IPS DF 6.9 (cell line): ENCODE data around the gene LCN1.
A peak's percentile ranks its signal among the peaks of the same experiment; 100 is the strongest.

Experiments used
- DNase-seq: peaks from one replicate; pipeline ENCODE4 v3.0.0-alpha.2; 2013; ENCODE audit warnings: low read depth, low spot score
- H3K27ac ChIP-seq: one replicate; pipeline ENCODE4 v1.5.1; 2013; ENCODE audit warnings: low read length, control low read depth
- H3K27me3 ChIP-seq: 2 replicates; pipeline ENCODE4 v1.6.1; 2013; ENCODE audit warnings: mild to moderate bottlenecking, low read length; ENCODE audit not compliant: control insufficient read depth, insufficient read depth
- H3K36me3 ChIP-seq: 2 replicates; pipeline ENCODE4 v1.6.1; 2013; ENCODE audit warnings: low read length; ENCODE audit not compliant: control insufficient read depth, insufficient read depth
- H3K4me1 ChIP-seq: 2 replicates; pipeline ENCODE4 v1.6.1; 2013; ENCODE audit warnings: low read length; ENCODE audit not compliant: control insufficient read depth, insufficient read depth
- H3K4me3 ChIP-seq: 2 replicates; pipeline ENCODE4 v1.5.1; 2013; ENCODE audit warnings: mild to moderate bottlenecking, low read length
- H3K9me3 ChIP-seq: 2 replicates; pipeline ENCODE4 v1.6.1; 2013; ENCODE audit warnings: low read length, inconsistent platforms; ENCODE audit not compliant: control insufficient read depth, insufficient read depth
- WGBS: extraction: QIAGEN DNeasy Blood & Tissue Kit; methylation state at CpG from one replicate; pipeline ENCODE4 v1.1.7; 2013; ENCODE audit warnings: mixed read lengths, missing lambda C conversion rate; ENCODE audit not compliant: insufficient read length, insufficient coverage; 5-methylcytosine and 5-hydroxymethylcytosine counted together

LCN1 gene

GRCh38 chr9:135500525-135501260, 20.5 kb upstream of the LCN1 start, which contains the start of gene MRPS2:
Gene MRPS2 (plus strand): TSS chr9:135500682. CDS start chr9:135500711, 29 bp downstream.
- no CpG with 5 or more reads among the region's 92 CpGs for WGBS
- no peak within 1 kb of the TSS for H3K27ac ChIP-seq
- DNase-seq: peak; percentile 61

GRCh38 chr9:135501261-135502167, 19.7 kb upstream of the LCN1 start:
- H3K27ac ChIP-seq: no peak overlapping the region
- no CpG with 5 or more reads among the region's 38 CpGs for WGBS
- H3K4me1 ChIP-seq: peaks cover under 1% of the 10 kb centered on the region; the same call in 1 of the 2 replicates
- no peaks in the 10 kb centered on the region for H3K9me3 ChIP-seq
- peak overlapping the region; percentile 91 for H3K4me3 ChIP-seq
- H3K36me3 ChIP-seq: peaks cover 24% of the 10 kb centered on the region
- H3K27me3 ChIP-seq: no peaks in the 10 kb centered on the region
- no peak for DNase-seq

More at GRCh38 chr9:135500525-135501260, 20.5 kb upstream of the LCN1 start, which contains the start of gene MRPS2:
- H3K9me3 ChIP-seq: no peaks in the 10 kb centered on the region
- peaks cover 24% of the 10 kb centered on the region for H3K36me3 ChIP-seq
- peak within 1 kb of the TSS; percentile 91 for H3K4me3 ChIP-seq
- H3K4me1 ChIP-seq: no peaks in the 10 kb centered on the region
- H3K27me3 ChIP-seq: no peaks in the 10 kb centered on the region

DNA sequence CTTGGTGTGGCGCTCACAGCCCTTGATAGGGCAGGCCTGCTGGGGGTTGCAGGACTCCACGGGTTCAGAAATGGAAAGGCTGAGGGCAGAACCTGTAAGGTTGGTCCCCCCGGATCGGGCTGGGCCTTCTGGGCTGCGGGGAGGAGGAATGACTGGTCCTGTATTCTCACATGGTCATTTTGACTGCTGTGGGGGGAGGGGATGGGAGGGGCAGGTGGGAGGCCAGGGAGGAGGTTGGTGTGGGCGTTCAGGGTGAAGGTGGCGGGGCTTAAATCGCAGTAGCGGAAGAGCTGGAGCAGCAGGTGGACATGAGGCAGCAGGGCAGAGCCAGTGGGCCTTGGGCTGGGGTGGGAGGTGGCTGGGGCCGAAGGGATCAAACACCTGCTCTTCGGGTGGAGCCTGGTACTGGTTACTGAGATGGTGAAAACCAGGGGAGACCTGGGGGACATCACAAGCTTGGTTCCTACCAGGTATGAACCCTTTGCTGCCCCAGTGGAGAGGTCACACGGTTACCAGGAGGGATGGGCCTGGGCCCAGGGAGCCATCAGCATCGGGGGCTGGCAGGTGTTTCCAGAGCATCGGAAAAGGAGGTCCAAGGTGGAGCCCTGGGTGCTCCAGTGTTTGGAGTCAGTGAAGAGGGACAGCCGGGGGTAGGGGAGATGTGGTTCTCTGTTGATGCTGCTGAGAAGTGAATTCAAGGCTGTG, 18.9 kb upstream of the LCN1 start:
- DNase-seq: no peak
- Histone ChIP-seq H3K27ac (no peak overlapping the region), H3K36me3 (peaks cover 24% of the 10 kb centered on the region), H3K4me1 (peaks cover 1% of the 10 kb centered on the region; the same call in 1 of the 2 replicates), H3K4me3 (no peak overlapping the region), H3K9me3 (no peaks in the 10 kb centered on the region), H3K27me3 (no peaks in the 10 kb centered on the region)
- WGBS: no CpG with 5 or more reads among the region's 15 CpGs

- no CpG with 5 or more reads among the region's 16 CpGs for WGBS
- H3K4me1 ChIP-seq: peaks cover 1% of the 10 kb centered on the region; the same call in 1 of the 2 replicates
- peaks cover 24% of the 10 kb centered on the region for H3K36me3 ChIP-seq
- H3K27ac ChIP-seq: no peak overlapping the region
- no peak overlapping the region for H3K4me3 ChIP-seq
- no peak for DNase-seq
- H3K27me3 ChIP-seq: no peaks in the 10 kb centered on the region
- no peaks in the 10 kb centered on the region for H3K9me3 ChIP-seq
These were observed 18.3 kb upstream of the LCN1 start for GRCh38 chr9:135502873-135503321.

DNA sequence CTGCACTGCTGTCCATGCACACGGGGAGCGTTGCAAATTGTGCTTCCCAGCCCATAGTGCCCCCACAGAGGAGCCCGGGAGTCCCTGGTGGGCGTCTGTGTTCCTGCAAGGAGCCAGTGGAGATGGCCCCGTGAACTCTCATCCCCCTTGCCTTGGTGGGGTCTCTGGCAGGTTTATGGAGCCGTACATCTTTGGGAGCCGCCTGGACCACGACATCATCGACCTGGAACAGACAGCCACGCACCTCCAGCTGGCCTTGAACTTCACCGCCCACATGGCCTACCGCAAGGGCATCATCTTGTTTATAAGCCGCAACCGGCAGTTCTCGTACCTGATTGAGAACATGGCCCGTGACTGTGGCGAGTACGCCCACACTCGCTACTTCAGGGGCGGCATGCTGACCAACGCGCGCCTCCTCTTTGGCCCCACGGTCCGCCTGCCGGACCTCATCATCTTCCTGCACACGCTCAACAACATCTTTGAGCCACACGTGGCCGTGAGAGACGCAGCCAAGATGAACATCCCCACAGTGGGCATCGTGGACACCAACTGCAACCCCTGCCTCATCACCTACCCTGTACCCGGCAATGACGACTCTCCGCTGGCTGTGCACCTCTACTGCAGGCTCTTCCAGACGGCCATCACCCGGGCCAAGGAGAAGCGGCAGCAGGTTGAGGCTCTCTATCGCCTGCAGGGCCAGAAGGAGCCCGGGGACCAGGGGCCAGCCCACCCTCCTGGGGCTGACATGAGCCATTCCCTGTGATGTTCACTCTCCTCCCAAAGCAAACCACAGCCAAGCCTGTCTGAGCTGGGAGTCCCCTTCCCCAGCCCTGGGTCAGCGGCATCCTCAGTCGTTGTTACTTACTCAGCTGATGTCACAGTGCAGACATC, 17.6 kb upstream of the LCN1 start:
- H3K36me3 ChIP-seq: peaks cover 24% of the 10 kb centered on the region
- no peak for DNase-seq
- no CpG with 5 or more reads among the region's 41 CpGs for WGBS
- no peaks in the 10 kb centered on the region for H3K9me3 ChIP-seq
- peaks cover 1% of the 10 kb centered on the region; the same call in 1 of the 2 replicates for H3K4me1 ChIP-seq
- H3K27ac ChIP-seq: no peak overlapping the region
- H3K4me3 ChIP-seq: no peak overlapping the region
- no peaks in the 10 kb centered on the region for H3K27me3 ChIP-seq

- no peak for DNase-seq
- Histone ChIP-seq H3K9me3 (no peaks in the 10 kb centered on the region), H3K36me3 (peaks cover 24% of the 10 kb centered on the region), H3K27me3 (no peaks in the 10 kb centered on the region), H3K4me3 (no peak overlapping the region), H3K27ac (no peak overlapping the region), H3K4me1 (peaks cover 1% of the 10 kb centered on the region; the same call in 1 of the 2 replicates)
- no CpG with 5 or more reads among the region's 21 CpGs for WGBS
These were observed 16.7 kb upstream of the LCN1 start for GRCh38 chr9:135504262-135505243.

DNA sequence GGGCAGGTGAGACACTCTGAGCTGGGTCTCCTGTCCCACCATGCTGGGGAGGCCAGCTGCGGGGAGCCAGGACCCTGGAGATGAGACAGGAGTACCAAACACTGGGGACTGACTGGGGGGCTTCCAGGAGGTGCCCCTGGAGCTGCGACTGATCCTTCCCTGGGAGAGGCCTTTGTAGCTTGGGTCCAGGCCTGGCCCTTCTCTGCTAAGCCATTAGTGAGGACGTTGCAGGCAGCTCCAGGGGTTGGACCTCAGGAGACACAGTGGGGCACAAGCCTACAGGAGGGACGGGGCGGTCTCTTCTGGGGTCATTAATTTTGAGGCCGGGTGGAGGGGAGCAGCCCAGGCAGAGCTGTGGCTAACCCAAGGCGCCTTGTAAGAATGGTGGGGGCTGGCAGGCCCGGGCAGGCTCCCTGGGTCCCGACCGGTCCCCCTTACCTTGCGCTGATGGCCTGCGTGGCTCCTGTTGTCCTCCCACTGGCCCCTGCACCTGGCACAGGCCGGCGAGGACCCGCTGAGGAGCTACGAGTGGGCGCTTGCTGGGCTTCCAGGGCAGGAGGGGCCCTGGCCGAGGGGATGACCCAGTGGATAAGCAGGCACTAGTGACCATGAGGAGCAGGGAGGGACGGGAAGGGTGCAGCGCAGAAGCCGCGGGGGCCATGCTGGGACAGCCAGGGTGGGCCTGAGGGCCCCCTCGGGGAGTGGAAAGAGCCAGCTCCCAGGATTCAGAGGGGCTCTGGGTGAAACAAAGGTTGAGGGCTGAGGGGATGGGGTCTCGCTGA, 15.6 kb upstream of the LCN1 start:
- no CpG with 5 or more reads among the region's 24 CpGs for WGBS
- DNase-seq: no peak
- Histone ChIP-seq H3K27me3 (no peaks in the 10 kb centered on the region), H3K36me3 (peaks cover 24% of the 10 kb centered on the region), H3K4me1 (peaks cover 1% of the 10 kb centered on the region; the same call in 1 of the 2 replicates), H3K4me3 (no peak overlapping the region), H3K27ac (no peak overlapping the region), H3K9me3 (no peaks in the 10 kb centered on the region)

DNA sequence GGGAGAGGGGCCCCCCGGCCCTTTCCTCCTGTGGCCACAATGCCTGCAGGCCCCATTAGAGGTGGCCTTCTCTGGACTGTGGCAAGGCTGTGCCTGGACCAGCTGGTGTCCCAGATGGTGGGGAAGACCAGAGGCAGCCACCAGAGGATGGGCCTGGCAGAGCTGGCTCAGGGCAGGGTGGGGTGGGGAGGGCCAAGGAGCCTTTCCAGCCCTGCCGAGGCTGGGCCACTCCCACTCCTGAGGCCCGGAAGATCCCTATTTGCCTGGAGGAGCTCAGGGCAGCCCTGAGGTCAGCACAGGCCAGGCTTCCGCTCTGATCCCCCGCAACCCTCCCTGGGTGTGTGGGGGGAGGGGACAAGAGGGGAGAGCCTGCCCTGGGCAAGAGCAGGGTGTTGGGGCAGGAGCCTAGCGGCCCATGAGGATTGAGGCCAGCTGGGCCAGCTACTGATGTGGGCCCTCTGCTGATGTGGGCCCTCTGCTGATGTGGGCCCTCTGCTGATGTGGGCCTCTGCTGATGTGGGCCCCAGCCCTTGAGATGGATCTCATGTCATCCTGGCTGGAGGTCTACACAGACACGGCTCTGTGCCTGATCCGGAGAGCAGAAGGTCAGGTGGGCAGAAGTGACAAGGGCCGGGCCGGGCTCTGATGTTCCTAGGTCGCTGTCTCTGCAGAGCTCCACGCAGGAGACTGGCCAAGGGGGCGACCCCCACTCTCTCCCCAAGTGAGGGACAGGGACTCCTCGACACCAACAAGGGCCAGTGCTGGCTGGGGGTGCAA, 14.7 kb upstream of the LCN1 start:
- Histone ChIP-seq H3K9me3 (no peaks in the 10 kb centered on the region), H3K36me3 (peaks cover 24% of the 10 kb centered on the region), H3K4me3 (no peak overlapping the region), H3K27ac (no peak overlapping the region), H3K27me3 (no peaks in the 10 kb centered on the region), H3K4me1 (peaks cover 1% of the 10 kb centered on the region; the same call in 1 of the 2 replicates)
- no peak for DNase-seq
- no CpG with 5 or more reads among the region's 14 CpGs for WGBS
